Colon (tissue), 2 donors: Measurements from ENCODE around the gene EHMT1.
"Not testable (repeated sequence)": the region's sequence is repeated elsewhere in the genome, so short reads cannot be mapped to it uniquely, and the experiment has no call there.

ENCODE experiments used
- FAIRE-seq: peaks from 2 replicates; lab custom pipeline; 2012; peaks lifted over from hg19 to GRCh38; lab: Jason Lieb, UNC
- donor health status: control.
- donor health status: control.

The EHMT1 gene

GRCh38 chr9:137694962-137695875, 76.4 kb downstream of the EHMT1 start:
- no peak for FAIRE-seq

- no peak for FAIRE-seq
Observed at GRCh38 chr9:137696136-137696925, 77.5 kb downstream of the EHMT1 start.

- FAIRE-seq = no peak
Observed at GRCh38 chr9:137697193-137697592, 78.4 kb downstream of the EHMT1 start.

GRCh38 chr9:137697832-137698231, 79.0 kb downstream of the EHMT1 start:
- FAIRE-seq = no peak

GRCh38 chr9:137700911-137701310, 82.1 kb downstream of the EHMT1 start:
- FAIRE-seq = no peak

- FAIRE-seq = no peak
Observed at GRCh38 chr9:137702615-137703379, 84.0 kb downstream of the EHMT1 start.

- FAIRE-seq = no peak
Observed at GRCh38 chr9:137703842-137704508, 85.2 kb downstream of the EHMT1 start.

- FAIRE-seq = no peak
Observed at GRCh38 chr9:137705443-137705863, 86.6 kb downstream of the EHMT1 start.

- FAIRE-seq = no peak
Observed at GRCh38 chr9:137705906-137706305, 87.1 kb downstream of the EHMT1 start.

GRCh38 chr9:137707361-137707760, 88.6 kb downstream of the EHMT1 start:
- FAIRE-seq = no peak

- no peak for FAIRE-seq
Observed at GRCh38 chr9:137708590-137709284, 89.9 kb downstream of the EHMT1 start.

- FAIRE-seq = no peak
Observed at GRCh38 chr9:137709411-137710101, 90.8 kb downstream of the EHMT1 start.

GRCh38 chr9:137710704-137711103, 91.9 kb downstream of the EHMT1 start:
- no peak for FAIRE-seq

GRCh38 chr9:137711678-137712105, 92.9 kb downstream of the EHMT1 start:
- no peak for FAIRE-seq

GRCh38 chr9:137715321-137715720, 96.5 kb downstream of the EHMT1 start:
- no peak for FAIRE-seq

GRCh38 chr9:137715866-137716693, 97.3 kb downstream of the EHMT1 start:
- not testable (repeated sequence) for FAIRE-seq

GRCh38 chr9:137716694-137717287, 98.0 kb downstream of the EHMT1 start:
- no peak for FAIRE-seq

GRCh38 chr9:137717776-137718327, 99.0 kb downstream of the EHMT1 start:
- FAIRE-seq = no peak

- no peak for FAIRE-seq
Observed at GRCh38 chr9:137719194-137719593, 100.4 kb downstream of the EHMT1 start.
